GM12891 (cell line): ENCODE data around the gene ATMIN.

Experiments
- POLR2AphosphoS5 ChIP-seq: IDR thresholded peaks from 2 replicates; pipeline ENCODE4 v1.6.1; 2011; ENCODE audit warnings: low read depth, low read length, control low read depth
- TAF1 ChIP-seq: IDR thresholded peaks from 2 replicates; pipeline ENCODE4 v1.6.1; 2011; ENCODE audit warnings: low read depth, low read length, control low read depth

GRCh38 chr16:81081014-81081413 is 45.4 kb downstream of the ATMIN start:
- TF ChIP-seq TAF1 = no peak
- TF ChIP-seq POLR2AphosphoS5 = no peak
